A549 (cell line): ENCODE measurements around the gene MLXIP. TPM values are rescaled to one million over a fixed set of nuclear protein-coding genes. Genes with fewer than 3 reads are reported as not detected.

Experiments used
- ATAC-seq, 2 experiments: fragments of 200-7000 bp in 1 of 2; fragments of >200 bp in 1 of 2; cut with Nextera tagmentation in 1 of 2; cut with Tn5 transposase in 1 of 2; 3 replicates each; pipeline versions ENCODE4 v1.8.0 to v1.9.1; 2018 to 2020; ENCODE audit warnings: mild to moderate bottlenecking in 1 of 2, moderate library complexity in 1 of 2
- CTCF ChIA-PET: fragments of 300-600 bp; sonication (Branson Sonifier 250); formaldehyde crosslinking; extraction: SDS; loops from one replicate; lab custom pipeline; 2021; ENCODE audit warnings: antibody characterized with exemption, inconsistent platforms; lab: Yijun Ruan, JAX
- POLR2A ChIA-PET: fragments of 350-600 bp; formaldehyde crosslinking; extraction: SDS; loops from one replicate; lab custom pipeline; 2021; ENCODE audit warnings: antibody characterized with exemption, inconsistent platforms; lab: Yijun Ruan, JAX
- DNase-seq, 2 experiments: peaks; one replicate each; pipeline versions ENCODE4 v3.0.0 to v3.0.0-alpha.2; 2011 to 2016; ENCODE audit warnings: low read depth in 1 of 2, low spot score in 1 of 2
- FAIRE-seq: peaks from 2 replicates; lab custom pipeline; 2011; peaks lifted over from hg19 to GRCh38; lab: Jason Lieb, UNC
- H3K27ac ChIP-seq, 2 experiments: fragments of >200 bp; sonication (Bioruptor Twin); formaldehyde crosslinking; 3 replicates each; pipeline ENCODE4 v1.5.1; 2016 to 2017
- H3K4me1 ChIP-seq: fragments of >200 bp; sonication (Bioruptor Twin); formaldehyde crosslinking; 3 replicates; pipeline ENCODE4 v1.6.1; 2016
- H3K4me2 ChIP-seq: fragments of >200 bp; sonication (Bioruptor Twin); formaldehyde crosslinking; 3 replicates; pipeline ENCODE4 v1.6.1; 2016
- H3K4me3 ChIP-seq: fragments of >200 bp; sonication (Bioruptor Twin); formaldehyde crosslinking; 3 replicates; pipeline ENCODE4 v1.5.1; 2016
- H3K9me3 ChIP-seq: fragments of >200 bp; sonication (Bioruptor Twin); formaldehyde crosslinking; 3 replicates; pipeline ENCODE4 v1.6.1; 2016
- ATOH8 ChIP-seq: fragments of 250-450 bp; sonication (Bioruptor Pico); IDR thresholded peaks from 2 replicates; pipeline ENCODE4 v1.5.0; 2020; ENCODE audit warnings: low read depth, mild to moderate bottlenecking, moderate library complexity
- CBX2 ChIP-seq: fragments of 200-600 bp; sonication (generic); IDR thresholded peaks from 2 replicates; pipeline ENCODE4 v1.6.1; 2016; ENCODE audit warnings: low read depth, mild to moderate bottlenecking, borderline replicate concordance
- CEBPB ChIP-seq, 2 experiments: fragments of >200 bp in 1 of 2; sonication (Bioruptor Twin) in 1 of 2; formaldehyde crosslinking in 1 of 2; IDR thresholded peaks; 2 replicates each; pipeline ENCODE4 v1.6.1; 2012 to 2016
- CHD2 ChIP-seq: fragments of 150-350 bp; IDR thresholded peaks from 2 replicates; pipeline ENCODE4 v1.6.1; 2014; ENCODE audit warnings: low read length; ENCODE audit not compliant: partially characterized antibody
- ELK1 ChIP-seq: fragments of 150-350 bp; IDR thresholded peaks from 2 replicates; pipeline ENCODE4 v1.6.1; 2014; ENCODE audit warnings: low read depth, mild to moderate bottlenecking, low read length
- EP300 ChIP-seq, 2 experiments: fragments of >200 bp; sonication (Bioruptor Twin); formaldehyde crosslinking; IDR thresholded peaks; 2 replicates in 1 of 2; 3 replicates in 1 of 2; pipeline ENCODE4 v1.6.1; 2016 to 2017
- HDAC2 ChIP-seq: fragments of 200-600 bp; sonication (generic); IDR thresholded peaks from 2 replicates; pipeline ENCODE4 v1.6.1; 2016
- HMGXB4 ChIP-seq: fragments of 250-450 bp; sonication (Bioruptor Pico); IDR thresholded peaks from 2 replicates; pipeline ENCODE4 v1.5.0; 2021; ENCODE audit warnings: mild to moderate bottlenecking, moderate library complexity, borderline replicate concordance
- HOXA7 ChIP-seq: fragments of 250-450 bp; sonication (Bioruptor Pico); IDR thresholded peaks from 2 replicates; pipeline ENCODE4 v1.5.0; 2020; ENCODE audit warnings: mild to moderate bottlenecking, moderate library complexity
- KDM1A ChIP-seq: fragments of 200-600 bp; sonication (generic); IDR thresholded peaks from 2 replicates; pipeline ENCODE4 v1.6.1; 2016; ENCODE audit warnings: low read depth, mild to moderate bottlenecking
- PHF8 ChIP-seq: fragments of 200-600 bp; sonication (generic); IDR thresholded peaks from 2 replicates; pipeline ENCODE4 v1.6.1; 2016; ENCODE audit warnings: low read depth, mild to moderate bottlenecking, antibody characterized with exemption, moderate library complexity, borderline replicate concordance
- POLR2AphosphoS2 ChIP-seq: conservative IDR thresholded peaks from 2 replicates; pipeline ENCODE4 v1.6.1; 2012; ENCODE audit warnings: low read length, improper control_type of control experiment, inconsistent platforms
- REST ChIP-seq: fragments of 200-600 bp; sonication (generic); IDR thresholded peaks from 2 replicates; pipeline ENCODE4 v1.6.1; 2016; ENCODE audit warnings: antibody characterized with exemption, mild to moderate bottlenecking, moderate library complexity
- TFCP2L1 ChIP-seq: fragments of 250-450 bp; sonication (Bioruptor Pico); IDR thresholded peaks from 2 replicates; pipeline ENCODE4 v1.5.0; 2021; ENCODE audit warnings: mild to moderate bottlenecking
- USF2 ChIP-seq: fragments of 450-650 bp; IDR thresholded peaks from 2 replicates; pipeline ENCODE4 v1.6.1; 2014; ENCODE audit warnings: antibody characterized with exemption
- ZFP36 ChIP-seq: fragments of 450-650 bp; IDR thresholded peaks from 2 replicates; pipeline ENCODE4 v1.6.1; 2014; ENCODE audit warnings: borderline replicate concordance; ENCODE audit not compliant: partially characterized antibody
- ZSCAN20 ChIP-seq: fragments of 250-450 bp; sonication (Bioruptor Pico); IDR thresholded peaks from 2 replicates; pipeline ENCODE4 v1.8.0; 2022; ENCODE audit warnings: mild to moderate bottlenecking, moderate library complexity
- WGBS: methylation state at CpG from one replicate; pipeline ENCODE4 v1.1.6; 2017; ENCODE audit errors: missing lambda C conversion rate; 5-methylcytosine and 5-hydroxymethylcytosine counted together
- polyA plus RNA-seq, 4 experiments: library from polyadenylated mRNA; depleted of rRNA in 3 of 4; stranded (reverse); fragments of >200 nt; fragmentation: RNase III in 1 of 4; extraction: RNeasy Plus Mini Kit Qiagen cat#74134 plus additional on column Dnase treatment in 1 of 4; gene quantifications; 2 replicates in 3 of 4; 3 replicates in 1 of 4; pipeline ENCODE4 v1.2.3, GENCODE V29; 2011 to 2017

MLXIP gene
- polyA plus RNA-seq, 2 of the 4 experiments (the other 2 are of a cell fraction): 7.0 to 21.4 TPM

GRCh38 chr12:122089077-122089476, 10.5 kb downstream of the MLXIP start:
- no peak overlapping the region for H3K4me3 ChIP-seq
- peaks cover 58% of the 10 kb centered on the region for H3K4me1 ChIP-seq
- H3K9me3 ChIP-seq: no peaks in the 10 kb centered on the region
- CTCF ChIA-PET: interaction anchor here (0.6 to 4.7 kb wide), 10 partner anchors 9 to 408 kb away, joined by 3 to 39 read pairs (median 4); partner anchors contain the start of gene MLXIP
- ATAC-seq: no peak
- FAIRE-seq: no peak
- H3K4me2 ChIP-seq: no peak overlapping the region
- POLR2A ChIA-PET: interaction anchor here (1.4 to 2.2 kb wide), 3 partner anchors 11 to 28 kb away, joined by 3 to 14 read pairs (median 4); partner anchors contain the start of gene MLXIP
- WGBS: 73% methylated on average over 2 of the region's 2 CpGs
- no peak overlapping the region for H3K27ac ChIP-seq
- TF ChIP-seq HDAC2 (no peak), CEBPB (IDR thresholded peaks at IDR 0.05) (no peak), CHD2 (no peak), HMGXB4 (CRISPR knock-in tag) (no peak), ATOH8 (no peak), EP300 (IDR thresholded peaks at IDR 0.05) (no peak), POLR2AphosphoS2 (no peak), ZFP36 (no peak), HOXA7 (CRISPR knock-in tag) (no peak), USF2 (no peak), CBX2 (no peak), TFCP2L1 (no peak), ELK1 (no peak), KDM1A (no peak), REST (no peak), ZSCAN20 (CRISPR knock-in tag) (no peak), PHF8 (no peak)
- TF ChIP-seq, all 56 proteins: peak for 0
- no peak for DNase-seq
